ENCODE measurements around the gene RGPD4.

RGPD4 gene

GRCh38 chr2:107804608-107805498 lies 21.8 kb upstream of the RGPD4 start:
- Histone ChIP-seq H3K36me3 (replicated peaks; ENCODE audit: low read depth, low read length) (no peaks in the 10 kb centered on the region), H3K4me1 (ENCODE audit: low read length) (no peaks in the 10 kb centered on the region), H3K4me3 (ENCODE audit: low read length) (no peak overlapping the region), H4K20me1 (ENCODE audit: insufficient read depth, low read length) (no peaks in the 10 kb centered on the region), H2AFZ (ENCODE audit: low read depth, low read length) (no peak overlapping the region), H3K27ac (ENCODE audit: low read length) (no peak overlapping the region), H3K9me3 (ENCODE audit: insufficient read depth, low read length) (no peaks in the 10 kb centered on the region), H3K4me2 (ENCODE audit: low read length) (no peak overlapping the region), H3K79me2 (ENCODE audit: low read length) (no peaks in the 10 kb centered on the region), H3K27me3 (ENCODE audit: low read depth, low read length) (no peaks in the 10 kb centered on the region), H3K9ac (ENCODE audit: low read length) (no peak overlapping the region)
- TF ChIP-seq EZH2phosphoT487 (IDR thresholded peaks at IDR 0.05; ENCODE audit: low read depth): no peak
- TF ChIP-seq, protein P1, sequence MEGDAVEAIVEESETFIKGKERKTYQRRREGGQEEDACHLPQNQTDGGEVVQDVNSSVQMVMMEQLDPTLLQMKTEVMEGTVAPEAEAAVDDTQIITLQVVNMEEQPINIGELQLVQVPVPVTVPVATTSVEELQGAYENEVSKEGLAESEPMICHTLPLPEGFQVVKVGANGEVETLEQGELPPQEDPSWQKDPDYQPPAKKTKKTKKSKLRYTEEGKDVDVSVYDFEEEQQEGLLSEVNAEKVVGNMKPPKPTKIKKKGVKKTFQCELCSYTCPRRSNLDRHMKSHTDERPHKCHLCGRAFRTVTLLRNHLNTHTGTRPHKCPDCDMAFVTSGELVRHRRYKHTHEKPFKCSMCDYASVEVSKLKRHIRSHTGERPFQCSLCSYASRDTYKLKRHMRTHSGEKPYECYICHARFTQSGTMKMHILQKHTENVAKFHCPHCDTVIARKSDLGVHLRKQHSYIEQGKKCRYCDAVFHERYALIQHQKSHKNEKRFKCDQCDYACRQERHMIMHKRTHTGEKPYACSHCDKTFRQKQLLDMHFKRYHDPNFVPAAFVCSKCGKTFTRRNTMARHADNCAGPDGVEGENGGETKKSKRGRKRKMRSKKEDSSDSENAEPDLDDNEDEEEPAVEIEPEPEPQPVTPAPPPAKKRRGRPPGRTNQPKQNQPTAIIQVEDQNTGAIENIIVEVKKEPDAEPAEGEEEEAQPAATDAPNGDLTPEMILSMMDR (IDR thresholded peaks at IDR 0.05; ENCODE audit: low read depth, low read length): no peak

- H2AFZ ChIP-seq (ENCODE audit: low read depth, low read length): no peak overlapping the region
These were observed 19.8 kb upstream of the RGPD4 start for GRCh38 chr2:107806901-107807300.

DNA sequence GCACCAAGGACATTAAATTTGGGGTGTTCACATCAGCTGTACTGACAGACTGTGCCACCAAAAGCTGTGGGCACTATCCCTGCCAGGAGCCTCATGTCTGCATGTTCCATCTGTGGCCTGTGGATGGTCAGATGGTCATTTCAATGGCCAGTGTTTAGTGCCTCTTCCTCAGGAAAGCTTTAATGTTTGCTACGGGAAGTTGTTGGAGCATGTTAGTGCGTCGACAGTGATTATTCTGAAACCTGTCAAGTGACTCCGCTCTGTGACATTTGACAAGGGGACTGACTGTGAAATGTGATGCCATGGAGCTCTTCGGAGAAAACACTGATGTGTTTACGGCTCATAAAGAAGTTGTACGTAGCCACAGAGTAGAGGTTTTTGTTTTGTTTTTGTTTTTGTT lies 18.7 kb upstream of the RGPD4 start:
- no peaks in the 10 kb centered on the region for H3K79me2 ChIP-seq (ENCODE audit: low read length)
- no peaks in the 10 kb centered on the region for H3K9me3 ChIP-seq (ENCODE audit: insufficient read depth, low read length)
- H2AFZ ChIP-seq (ENCODE audit: low read depth, low read length): no peak overlapping the region
- H3K4me3 ChIP-seq (ENCODE audit: low read length): no peak overlapping the region
- H3K27ac ChIP-seq (ENCODE audit: low read length): no peak overlapping the region
- no peak for TF ChIP-seq EZH2phosphoT487 (IDR thresholded peaks at IDR 0.05; ENCODE audit: low read depth)
- TF ChIP-seq, protein P1 (IDR thresholded peaks at IDR 0.05; ENCODE audit: low read depth, low read length): no peak
- H3K9ac ChIP-seq (ENCODE audit: low read length): no peak overlapping the region
- no peaks in the 10 kb centered on the region for H3K36me3 ChIP-seq (replicated peaks; ENCODE audit: low read depth, low read length)
- no peaks in the 10 kb centered on the region for H3K4me1 ChIP-seq (ENCODE audit: low read length)
- no peak overlapping the region for H3K4me2 ChIP-seq (ENCODE audit: low read length)
- H4K20me1 ChIP-seq (ENCODE audit: insufficient read depth, low read length): no peaks in the 10 kb centered on the region
- H3K27me3 ChIP-seq (ENCODE audit: low read depth, low read length): no peaks in the 10 kb centered on the region

More at GRCh38 chr2:107806901-107807300, 19.8 kb upstream of the RGPD4 start:
- TF ChIP-seq, protein P1 (IDR thresholded peaks at IDR 0.05; ENCODE audit: low read depth, low read length): no peak
- TF ChIP-seq EZH2phosphoT487 (IDR thresholded peaks at IDR 0.05; ENCODE audit: low read depth): no peak
- H3K4me1 ChIP-seq (ENCODE audit: low read length): no peaks in the 10 kb centered on the region
- H3K9ac ChIP-seq (ENCODE audit: low read length): no peak overlapping the region
- no peaks in the 10 kb centered on the region for H3K27me3 ChIP-seq (ENCODE audit: low read depth, low read length)
- no peak overlapping the region for H3K4me3 ChIP-seq (ENCODE audit: low read length)
- H3K9me3 ChIP-seq (ENCODE audit: insufficient read depth, low read length): no peaks in the 10 kb centered on the region
- H3K79me2 ChIP-seq (ENCODE audit: low read length): no peaks in the 10 kb centered on the region
- H3K36me3 ChIP-seq (replicated peaks; ENCODE audit: low read depth, low read length): no peaks in the 10 kb centered on the region
- no peak overlapping the region for H3K4me2 ChIP-seq (ENCODE audit: low read length)
- H4K20me1 ChIP-seq (ENCODE audit: insufficient read depth, low read length): no peaks in the 10 kb centered on the region
- H3K27ac ChIP-seq (ENCODE audit: low read length): no peak overlapping the region

DNA sequence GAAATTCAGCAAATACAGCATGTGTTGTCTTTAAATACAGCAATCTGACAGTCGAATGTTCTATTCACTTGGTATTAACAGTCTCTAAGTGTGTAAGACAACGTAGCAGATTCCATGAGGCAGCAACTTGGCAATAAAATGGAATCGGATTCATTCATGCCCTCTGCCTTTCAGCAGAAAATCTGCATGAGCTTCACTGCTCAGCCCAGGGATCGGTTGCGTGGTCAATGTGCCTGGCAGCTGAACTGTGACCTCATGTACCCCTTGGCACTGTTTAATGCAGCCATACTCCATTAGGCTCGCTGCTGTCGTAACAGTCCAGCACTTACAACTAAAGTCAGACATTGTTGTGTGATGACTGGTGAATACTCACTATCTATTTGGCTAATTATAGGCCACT lies 17.7 kb upstream of the RGPD4 start:
- no peak for TF ChIP-seq EZH2phosphoT487 (IDR thresholded peaks at IDR 0.05; ENCODE audit: low read depth)
- TF ChIP-seq, protein P1 (IDR thresholded peaks at IDR 0.05; ENCODE audit: low read depth, low read length): no peak
- no peak overlapping the region for H3K4me2 ChIP-seq (ENCODE audit: low read length)
- H3K27me3 ChIP-seq (ENCODE audit: low read depth, low read length): no peaks in the 10 kb centered on the region
- no peaks in the 10 kb centered on the region for H4K20me1 ChIP-seq (ENCODE audit: insufficient read depth, low read length)
- H3K9ac ChIP-seq (ENCODE audit: low read length): no peak overlapping the region
- H3K9me3 ChIP-seq (ENCODE audit: insufficient read depth, low read length): no peaks in the 10 kb centered on the region
- H3K4me3 ChIP-seq (ENCODE audit: low read length): no peak overlapping the region
- no peak overlapping the region for H3K27ac ChIP-seq (ENCODE audit: low read length)
- no peaks in the 10 kb centered on the region for H3K79me2 ChIP-seq (ENCODE audit: low read length)
- no peak overlapping the region for H2AFZ ChIP-seq (ENCODE audit: low read depth, low read length)
- no peaks in the 10 kb centered on the region for H3K4me1 ChIP-seq (ENCODE audit: low read length)
- H3K36me3 ChIP-seq (replicated peaks; ENCODE audit: low read depth, low read length): no peaks in the 10 kb centered on the region
